ENCODE data around the gene NAV2. TPM values are rescaled to one million over a fixed set of nuclear protein-coding genes. Genes with fewer than 3 reads are reported as not detected.

Gene NAV2
- total and polyA plus RNA-seq, 4 experiments from 2014 or later: 1.1 to 6.2 (median 4.2) TPM; not detected in 1

DNA sequence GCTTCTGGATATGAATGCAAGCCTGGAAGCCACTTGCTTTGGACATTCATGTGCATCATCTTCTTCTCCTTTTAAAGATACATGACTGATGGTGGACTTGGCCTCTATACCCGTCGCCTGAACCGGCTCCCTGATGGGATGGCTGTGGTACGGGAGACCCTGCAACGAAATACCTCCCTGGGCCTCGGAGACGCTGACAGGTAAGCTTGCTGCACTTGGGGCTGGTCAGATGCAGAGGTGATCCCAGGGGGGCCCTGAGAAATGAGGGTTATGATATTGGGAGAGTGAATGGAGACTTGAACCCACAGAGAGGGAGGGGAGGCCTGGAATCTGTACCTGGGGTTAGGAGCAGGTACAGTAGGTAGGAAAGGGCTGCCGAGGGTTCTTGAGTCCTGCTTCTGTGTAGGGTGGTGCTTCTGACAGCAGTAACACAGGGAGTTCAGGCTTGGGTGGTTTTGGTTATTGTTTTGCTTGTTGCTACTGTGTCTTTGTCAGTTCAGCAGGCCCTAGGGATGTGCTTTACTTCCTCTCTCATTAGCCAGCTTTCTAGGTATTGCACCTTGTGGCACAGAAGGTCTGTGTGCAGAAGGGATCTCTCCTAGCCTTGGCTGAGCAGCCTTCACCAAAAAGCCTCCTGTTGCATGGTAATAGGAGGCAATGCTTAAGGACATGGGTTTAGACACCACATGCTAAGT, 271.6 kb downstream of the NAV2 start:
- H3K9me3 Mint-ChIP-seq: no peaks in the 10 kb centered on the region
- H3K4me1 Mint-ChIP-seq: no peaks in the 10 kb centered on the region
- no peak overlapping the region for H3K27ac ChIP-seq (ENCODE audit: low read depth, low read length)
- no peak for DNase-seq
- H3K4me1 ChIP-seq (ENCODE audit: insufficient read depth, low read length): no peaks in the 10 kb centered on the region
- H3K9me3 ChIP-seq (ENCODE audit: control insufficient read depth in 1 of 2, low read length in 2 of 2): no peaks in the 10 kb centered on the region
- intact Hi-C loops (cut with micrococcal nuclease): no loop called here
- H3K27ac Mint-ChIP-seq: no peak overlapping the region
- H3K27me3 ChIP-seq (ENCODE audit: insufficient read depth, low read length): no peaks in the 10 kb centered on the region
- H3K4me3 Mint-ChIP-seq: no peak overlapping the region
- CTCF ChIA-PET (ENCODE audit: partially characterized antibody): no interaction called here
- no peaks in the 10 kb centered on the region for H3K27me3 Mint-ChIP-seq
- H3K36me3 Mint-ChIP-seq: no peaks in the 10 kb centered on the region
- no peaks in the 10 kb centered on the region for H3K36me3 ChIP-seq (ENCODE audit: insufficient read depth, low read length)
- no peak overlapping the region for H3K4me3 ChIP-seq (ENCODE audit: low read length in 2 of 2)
- POLR2A ChIA-PET (ENCODE audit: partially characterized antibody): no interaction called here

DNA sequence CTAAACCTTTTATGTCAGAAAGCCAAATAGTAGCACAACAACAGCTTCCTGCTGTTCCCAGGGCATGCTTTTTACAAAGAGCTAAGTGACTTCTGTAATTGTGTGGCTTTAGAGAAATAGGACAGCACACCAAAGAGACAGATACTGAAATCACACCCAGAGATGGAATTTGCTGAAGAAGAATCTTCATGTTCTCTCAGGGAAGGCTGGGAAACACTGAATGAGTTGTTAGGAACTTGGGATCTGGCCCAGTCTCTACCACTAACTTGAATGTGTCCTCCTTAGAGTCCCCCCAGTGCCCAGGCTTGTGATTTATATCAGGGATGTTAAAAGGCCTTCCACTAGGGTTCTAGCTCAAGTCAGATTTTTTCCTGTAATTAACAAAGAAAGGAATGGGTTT, 272.5 kb downstream of the NAV2 start:
- ChIA-PET POLR2A (ENCODE audit: partially characterized antibody) (no interaction called here), CTCF (ENCODE audit: partially characterized antibody) (no interaction called here)
- no peaks in the 10 kb centered on the region for H3K27me3 ChIP-seq (ENCODE audit: insufficient read depth, low read length)
- Mint-ChIP-seq H3K27ac (no peak overlapping the region), H3K4me1 (no peaks in the 10 kb centered on the region), H3K36me3 (no peaks in the 10 kb centered on the region), H3K27me3 (no peaks in the 10 kb centered on the region), H3K9me3 (no peaks in the 10 kb centered on the region), H3K4me3 (no peak overlapping the region)
- H3K9me3 ChIP-seq (ENCODE audit: control insufficient read depth in 1 of 2, low read length in 2 of 2): no peaks in the 10 kb centered on the region
- no peaks in the 10 kb centered on the region for H3K36me3 ChIP-seq (ENCODE audit: insufficient read depth, low read length)
- DNase-seq: no peak
- H3K27ac ChIP-seq (ENCODE audit: low read depth, low read length): no peak overlapping the region
- intact Hi-C loops (cut with micrococcal nuclease): no loop called here
- H3K4me1 ChIP-seq (ENCODE audit: insufficient read depth, low read length): no peaks in the 10 kb centered on the region
- no peak overlapping the region for H3K4me3 ChIP-seq (ENCODE audit: low read length in 2 of 2)

DNA sequence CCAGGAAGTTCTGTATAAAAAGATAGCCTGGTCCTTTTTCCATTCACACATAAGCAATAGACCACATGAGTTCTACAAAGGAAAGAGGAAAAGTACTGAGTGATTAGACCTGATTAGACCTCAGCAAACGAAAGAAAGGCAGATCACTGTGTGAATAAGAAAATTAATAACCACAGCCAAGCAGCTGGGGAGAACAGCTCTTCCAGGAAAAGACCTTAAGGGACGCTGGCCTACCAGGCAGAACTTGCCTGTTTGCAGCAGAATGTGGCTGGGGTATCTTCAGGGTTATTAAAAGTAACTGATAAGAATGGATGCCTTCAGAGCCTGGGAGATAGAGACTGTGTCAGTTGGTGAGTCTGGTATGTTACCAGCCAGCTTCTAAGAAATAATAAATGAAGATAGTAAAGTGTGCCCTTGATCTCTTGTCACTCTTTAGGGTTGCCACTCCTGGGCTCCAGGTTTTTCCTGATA, 274.7 kb downstream of the NAV2 start:
- H3K27me3 Mint-ChIP-seq: no peaks in the 10 kb centered on the region
- Histone ChIP-seq H3K36me3 (ENCODE audit: insufficient read depth, low read length) (no peaks in the 10 kb centered on the region), H3K4me3 (ENCODE audit: low read length in 2 of 2) (no peak overlapping the region), H3K27me3 (ENCODE audit: insufficient read depth, low read length) (no peaks in the 10 kb centered on the region), H3K27ac (ENCODE audit: low read depth, low read length) (no peak overlapping the region), H3K4me1 (ENCODE audit: insufficient read depth, low read length) (no peaks in the 10 kb centered on the region), H3K9me3 (ENCODE audit: control insufficient read depth in 1 of 2, low read length in 2 of 2) (no peaks in the 10 kb centered on the region)
- intact Hi-C loops (cut with micrococcal nuclease): no loop called here
- H3K27ac Mint-ChIP-seq: no peak overlapping the region
- no peak overlapping the region for H3K4me3 Mint-ChIP-seq
- CTCF ChIA-PET (ENCODE audit: partially characterized antibody): no interaction called here
- no peak for DNase-seq
- no peaks in the 10 kb centered on the region for H3K9me3 Mint-ChIP-seq
- H3K4me1 Mint-ChIP-seq: no peaks in the 10 kb centered on the region
- POLR2A ChIA-PET (ENCODE audit: partially characterized antibody): no interaction called here
- H3K36me3 Mint-ChIP-seq: no peaks in the 10 kb centered on the region

DNA sequence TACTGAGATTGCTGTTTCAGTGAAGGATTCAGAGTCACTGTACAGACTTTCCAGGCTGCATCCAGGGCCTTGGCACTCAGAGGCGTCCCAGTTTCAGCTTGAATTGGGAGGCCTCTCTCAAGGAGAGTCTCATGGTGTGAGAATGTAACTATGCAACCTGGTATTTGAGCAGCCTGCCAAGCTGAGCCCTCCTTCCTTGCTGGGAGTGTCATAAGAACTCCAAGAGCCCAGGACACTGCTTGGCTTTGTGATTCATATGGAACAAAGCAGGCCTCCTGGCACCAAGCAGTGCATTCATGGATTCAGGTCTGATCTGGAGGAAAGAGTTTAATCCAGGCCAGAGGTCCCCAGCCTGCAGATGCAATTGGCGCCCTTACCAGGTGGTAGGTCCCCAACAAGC, 276.0 kb downstream of the NAV2 start:
- Histone ChIP-seq H3K27me3 (ENCODE audit: insufficient read depth, low read length) (no peaks in the 10 kb centered on the region), H3K4me3 (ENCODE audit: low read length in 2 of 2) (no peak overlapping the region), H3K9me3 (ENCODE audit: control insufficient read depth in 1 of 2, low read length in 2 of 2) (no peaks in the 10 kb centered on the region), H3K4me1 (ENCODE audit: insufficient read depth, low read length) (no peaks in the 10 kb centered on the region), H3K36me3 (ENCODE audit: insufficient read depth, low read length) (no peaks in the 10 kb centered on the region), H3K27ac (ENCODE audit: low read depth, low read length) (no peak overlapping the region)
- H3K27ac Mint-ChIP-seq: no peak overlapping the region
- no peaks in the 10 kb centered on the region for H3K27me3 Mint-ChIP-seq
- ChIA-PET POLR2A (ENCODE audit: partially characterized antibody) (no interaction called here), CTCF (ENCODE audit: partially characterized antibody) (no interaction called here)
- no peaks in the 10 kb centered on the region for H3K4me1 Mint-ChIP-seq
- no peaks in the 10 kb centered on the region for H3K9me3 Mint-ChIP-seq
- no peaks in the 10 kb centered on the region for H3K36me3 Mint-ChIP-seq
- intact Hi-C loops (cut with micrococcal nuclease): no loop called here
- no peak overlapping the region for H3K4me3 Mint-ChIP-seq
- no peak for DNase-seq

DNA sequence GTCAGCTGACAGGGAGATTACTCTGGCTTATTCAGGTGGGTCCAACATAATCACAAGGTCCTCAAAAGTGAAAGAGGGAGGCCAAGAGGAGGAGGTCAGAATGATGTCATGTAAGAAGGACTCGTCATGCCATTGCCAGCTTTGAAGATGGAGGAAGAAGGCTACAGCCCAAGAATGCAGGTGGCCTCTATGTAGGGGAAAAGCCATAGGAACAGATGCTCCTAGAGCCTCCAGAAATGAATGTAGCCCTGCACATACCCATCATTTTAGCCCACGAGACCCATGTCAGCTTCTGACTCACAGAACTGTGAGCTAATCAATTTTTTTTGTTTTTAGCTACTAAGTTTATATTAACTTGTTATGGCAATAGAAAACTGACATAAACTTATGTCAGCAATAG, 276.6 kb downstream of the NAV2 start:
- ChIA-PET POLR2A (ENCODE audit: partially characterized antibody) (no interaction called here), CTCF (ENCODE audit: partially characterized antibody) (no interaction called here)
- H3K4me3 ChIP-seq (ENCODE audit: low read length in 2 of 2): no peak overlapping the region

DNA sequence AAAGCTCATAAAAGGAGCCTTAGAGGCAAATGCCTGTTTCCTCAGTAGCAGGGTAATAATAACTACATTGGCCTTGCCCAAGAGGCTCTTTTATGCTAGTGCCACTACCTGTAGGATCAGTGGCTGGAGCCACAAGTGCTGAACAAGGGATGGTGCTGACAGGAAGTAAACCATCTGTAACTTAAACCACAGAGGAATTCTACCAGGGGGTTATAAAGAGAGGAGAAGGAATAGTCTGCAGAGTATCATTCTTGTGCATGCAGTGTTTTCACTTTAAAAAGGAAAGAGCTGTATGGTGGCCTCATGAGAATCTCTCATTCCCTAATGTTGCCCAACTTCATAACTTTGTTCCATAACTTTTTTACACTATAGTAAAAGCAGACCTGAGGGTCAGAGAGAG, 279.5 kb downstream of the NAV2 start:
- Histone ChIP-seq H3K27me3 (ENCODE audit: insufficient read depth, low read length) (no peaks in the 10 kb centered on the region), H3K4me1 (ENCODE audit: insufficient read depth, low read length) (no peaks in the 10 kb centered on the region), H3K27ac (ENCODE audit: low read depth, low read length) (no peak overlapping the region), H3K9me3 (ENCODE audit: control insufficient read depth in 1 of 2, low read length in 2 of 2) (no peaks in the 10 kb centered on the region), H3K36me3 (ENCODE audit: insufficient read depth, low read length) (no peaks in the 10 kb centered on the region), H3K4me3 (ENCODE audit: low read length in 2 of 2) (no peak overlapping the region)
- Mint-ChIP-seq H3K9me3 (no peaks in the 10 kb centered on the region), H3K4me3 (no peak overlapping the region), H3K4me1 (no peaks in the 10 kb centered on the region), H3K36me3 (no peaks in the 10 kb centered on the region), H3K27ac (no peak overlapping the region), H3K27me3 (no peaks in the 10 kb centered on the region)
- DNase-seq: no peak
- POLR2A ChIA-PET (ENCODE audit: partially characterized antibody): no interaction called here
- intact Hi-C loops (cut with micrococcal nuclease): no loop called here
- CTCF ChIA-PET (ENCODE audit: partially characterized antibody): no interaction called here

More for the DNA sequence above, 276.6 kb downstream of the NAV2 start:
- Histone ChIP-seq H3K27me3 (ENCODE audit: insufficient read depth, low read length) (no peaks in the 10 kb centered on the region), H3K4me1 (ENCODE audit: insufficient read depth, low read length) (no peaks in the 10 kb centered on the region), H3K27ac (ENCODE audit: low read depth, low read length) (no peak overlapping the region), H3K36me3 (ENCODE audit: insufficient read depth, low read length) (no peaks in the 10 kb centered on the region), H3K9me3 (ENCODE audit: control insufficient read depth in 1 of 2, low read length in 2 of 2) (no peaks in the 10 kb centered on the region)
- intact Hi-C loops (cut with micrococcal nuclease): no loop called here
- DNase-seq: no peak
- Mint-ChIP-seq H3K36me3 (no peaks in the 10 kb centered on the region), H3K4me3 (no peak overlapping the region), H3K4me1 (no peaks in the 10 kb centered on the region), H3K9me3 (no peaks in the 10 kb centered on the region), H3K27ac (peak overlapping the region in 1 of 7 donors; percentile 1), H3K27me3 (no peaks in the 10 kb centered on the region)

DNA sequence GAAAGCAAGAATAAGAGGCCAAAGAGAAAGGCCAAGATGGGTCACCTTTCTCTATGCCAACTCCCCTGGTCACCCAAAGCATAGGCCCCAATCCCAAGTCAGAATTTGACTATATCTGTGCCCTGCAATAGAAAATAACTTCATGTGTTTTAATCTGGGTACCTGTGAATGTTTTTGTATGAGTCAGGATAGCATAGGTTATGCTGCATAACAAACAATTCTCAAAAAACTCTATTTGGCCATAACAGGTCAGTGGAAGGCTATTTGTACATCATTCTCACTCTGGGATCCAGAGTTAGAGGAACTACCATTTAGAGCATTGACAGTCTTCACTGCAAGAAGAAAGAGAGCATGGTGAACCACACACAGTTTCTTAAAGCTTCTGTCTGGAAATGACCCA, 280.4 kb downstream of the NAV2 start:
- intact Hi-C loops (cut with micrococcal nuclease): no loop called here
- Histone ChIP-seq H3K27ac (ENCODE audit: low read depth, low read length) (no peak overlapping the region), H3K4me3 (ENCODE audit: low read length in 2 of 2) (no peak overlapping the region), H3K27me3 (ENCODE audit: insufficient read depth, low read length) (no peaks in the 10 kb centered on the region), H3K4me1 (ENCODE audit: insufficient read depth, low read length) (no peaks in the 10 kb centered on the region), H3K9me3 (ENCODE audit: control insufficient read depth in 1 of 2, low read length in 2 of 2) (no peaks in the 10 kb centered on the region), H3K36me3 (ENCODE audit: insufficient read depth, low read length) (no peaks in the 10 kb centered on the region)
- ChIA-PET POLR2A (ENCODE audit: partially characterized antibody) (no interaction called here), CTCF (ENCODE audit: partially characterized antibody) (no interaction called here)
- no peak overlapping the region for H3K4me3 Mint-ChIP-seq
- no peaks in the 10 kb centered on the region for H3K36me3 Mint-ChIP-seq
- no peaks in the 10 kb centered on the region for H3K4me1 Mint-ChIP-seq
- H3K27me3 Mint-ChIP-seq: no peaks in the 10 kb centered on the region
- H3K9me3 Mint-ChIP-seq: no peaks in the 10 kb centered on the region
- DNase-seq: no peak
- no peak overlapping the region for H3K27ac Mint-ChIP-seq

DNA sequence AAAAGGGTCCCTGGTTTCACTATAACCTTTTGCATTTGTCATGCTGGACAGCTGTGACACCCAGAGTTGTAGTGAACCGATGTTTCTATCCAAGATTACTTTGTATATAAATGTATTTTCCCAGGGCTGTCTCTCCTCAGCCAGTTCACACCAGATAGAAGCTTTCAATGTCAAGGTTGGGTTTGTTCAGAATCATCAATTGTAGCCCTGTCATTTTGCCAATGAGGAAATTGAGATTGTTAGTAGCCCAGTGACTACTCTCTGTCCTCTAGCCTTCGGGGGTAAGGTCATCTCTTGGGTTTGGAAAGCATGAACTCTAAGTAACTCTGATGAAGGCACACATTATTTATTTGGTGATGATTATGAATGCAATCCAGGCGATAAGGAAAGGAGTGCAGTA, 282.0 kb downstream of the NAV2 start:
- DNase-seq: no peak
- no peaks in the 10 kb centered on the region for H3K36me3 Mint-ChIP-seq
- H3K27me3 Mint-ChIP-seq: peaks cover 0 to 4% of the 10 kb centered on the region in 2 donors
- ChIA-PET POLR2A (ENCODE audit: partially characterized antibody) (no interaction called here), CTCF (ENCODE audit: partially characterized antibody) (no interaction called here)
- no peaks in the 10 kb centered on the region for H3K4me1 Mint-ChIP-seq
- H3K27ac Mint-ChIP-seq: no peak overlapping the region
- Histone ChIP-seq H3K27me3 (ENCODE audit: insufficient read depth, low read length) (no peaks in the 10 kb centered on the region), H3K4me1 (ENCODE audit: insufficient read depth, low read length) (no peaks in the 10 kb centered on the region), H3K27ac (ENCODE audit: low read depth, low read length) (no peak overlapping the region), H3K4me3 (ENCODE audit: low read length in 2 of 2) (no peak overlapping the region), H3K36me3 (ENCODE audit: insufficient read depth, low read length) (no peaks in the 10 kb centered on the region), H3K9me3 (ENCODE audit: control insufficient read depth in 1 of 2, low read length in 2 of 2) (no peaks in the 10 kb centered on the region)
- intact Hi-C loops (cut with micrococcal nuclease): no loop called here
- H3K9me3 Mint-ChIP-seq: no peaks in the 10 kb centered on the region
- no peak overlapping the region for H3K4me3 Mint-ChIP-seq

Measured in CD4-positive, alpha-beta memory T cell (primary cell).